AG20443 (cell line): ENCODE measurements around the gene ZNF134.

Source experiments
- DNase-seq: peaks from one replicate; pipeline ENCODE4 v3.0.0; 2012; ENCODE audit warnings: low spot score, mixed read lengths

ZNF134 gene

GRCh38 chr19:57641715-57642234 lies 27.7 kb downstream of the ZNF134 start:
- no peak for DNase-seq

GRCh38 chr19:57642396-57643046 lies 28.5 kb downstream of the ZNF134 start:
- no peak for DNase-seq

- no peak for DNase-seq
Measured at GRCh38 chr19:57643734-57644133, 29.7 kb downstream of the ZNF134 start.

- DNase-seq = no peak
Measured at GRCh38 chr19:57648331-57649003, 34.4 kb downstream of the ZNF134 start.

- no peak for DNase-seq
Measured at GRCh38 chr19:57651654-57651996, 37.6 kb downstream of the ZNF134 start.

- DNase-seq = no peak
Measured at GRCh38 chr19:57653689-57654088, 39.6 kb downstream of the ZNF134 start.

- no peak for DNase-seq
Measured at GRCh38 chr19:57655443-57655842, 41.4 kb downstream of the ZNF134 start.

- DNase-seq = no peak
Measured at GRCh38 chr19:57656346-57656745, 42.3 kb downstream of the ZNF134 start.

- peak; percentile 82 for DNase-seq
Measured at GRCh38 chr19:57664269-57665127, 50.5 kb downstream of the ZNF134 start.

- no peak for DNase-seq
Measured at GRCh38 chr19:57665261-57665806, 51.3 kb downstream of the ZNF134 start.

GRCh38 chr19:57667228-57667627 lies 53.2 kb downstream of the ZNF134 start:
- DNase-seq = no peak

- DNase-seq = no peak
Measured at GRCh38 chr19:57668635-57669034, 54.6 kb downstream of the ZNF134 start, which contains the start of gene ZSCAN4. ZSCAN4 (plus strand) TSS chr19:57668935; CDS start chr19:57676146, 7,211 bp downstream.

- no peak for DNase-seq
Measured at GRCh38 chr19:57671124-57671895, 57.3 kb downstream of the ZNF134 start.

- no peak for DNase-seq
Measured at GRCh38 chr19:57672466-57672865, 58.4 kb downstream of the ZNF134 start.
